ENCODE measurements around the gene KCTD18.

DNA sequence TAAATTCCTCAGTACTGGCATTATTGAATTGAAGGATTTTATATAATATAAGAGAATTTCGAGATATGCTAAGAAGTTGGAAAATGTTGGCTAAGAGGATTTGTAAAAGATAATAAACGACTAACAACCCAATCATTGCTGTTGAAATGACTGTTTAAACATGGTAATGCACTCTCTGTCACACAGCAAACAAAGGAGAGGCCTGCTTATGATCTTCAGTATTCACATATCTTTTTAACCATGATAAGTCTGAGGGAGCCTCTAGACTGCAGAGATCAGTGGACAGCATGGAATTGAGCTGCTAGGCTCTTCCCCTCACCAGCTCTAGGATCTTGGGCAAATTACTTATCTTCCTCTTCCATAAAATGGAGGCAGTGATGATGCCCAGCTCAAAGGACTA, 2.7 kb downstream of the KCTD18 start:
- TF ChIP-seq, protein P1, sequence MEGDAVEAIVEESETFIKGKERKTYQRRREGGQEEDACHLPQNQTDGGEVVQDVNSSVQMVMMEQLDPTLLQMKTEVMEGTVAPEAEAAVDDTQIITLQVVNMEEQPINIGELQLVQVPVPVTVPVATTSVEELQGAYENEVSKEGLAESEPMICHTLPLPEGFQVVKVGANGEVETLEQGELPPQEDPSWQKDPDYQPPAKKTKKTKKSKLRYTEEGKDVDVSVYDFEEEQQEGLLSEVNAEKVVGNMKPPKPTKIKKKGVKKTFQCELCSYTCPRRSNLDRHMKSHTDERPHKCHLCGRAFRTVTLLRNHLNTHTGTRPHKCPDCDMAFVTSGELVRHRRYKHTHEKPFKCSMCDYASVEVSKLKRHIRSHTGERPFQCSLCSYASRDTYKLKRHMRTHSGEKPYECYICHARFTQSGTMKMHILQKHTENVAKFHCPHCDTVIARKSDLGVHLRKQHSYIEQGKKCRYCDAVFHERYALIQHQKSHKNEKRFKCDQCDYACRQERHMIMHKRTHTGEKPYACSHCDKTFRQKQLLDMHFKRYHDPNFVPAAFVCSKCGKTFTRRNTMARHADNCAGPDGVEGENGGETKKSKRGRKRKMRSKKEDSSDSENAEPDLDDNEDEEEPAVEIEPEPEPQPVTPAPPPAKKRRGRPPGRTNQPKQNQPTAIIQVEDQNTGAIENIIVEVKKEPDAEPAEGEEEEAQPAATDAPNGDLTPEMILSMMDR (IDR thresholded peaks at IDR 0.05): no peak
- TF ChIP-seq POLR2A (IDR thresholded peaks at IDR 0.05): no peak
